Spleen (tissue), 11 donors: ENCODE data around the gene EEIG1. TPM values are rescaled to one million over a fixed set of nuclear protein-coding genes. Genes with fewer than 3 reads are reported as not detected.

ENCODE experiments used
- DNase-seq: peaks from one replicate; pipeline ENCODE4 v3.0.0-alpha.2; 2020
- H3K27ac ChIP-seq, 8 donors: fragments of 200-600 bp; sonication (generic) in 7 of 8; 1 replicate in 4 of 8; 2 replicates in 4 of 8; pipeline versions ENCODE4 v1.5.0 to v1.8.0; 2016 to 2021; ENCODE audit warnings: inconsistent platforms in 4 of 8, mild to moderate bottlenecking in 4 of 8, moderate library complexity in 1 of 8
- H3K27me3 ChIP-seq, 7 donors: fragments of 200-600 bp; sonication (generic) in 6 of 7; replicated peaks in 1 of 7; 1 replicate in 4 of 7; 2 replicates in 3 of 7; pipeline versions ENCODE4 v1.5.0 to v1.8.0; 2016 to 2021; ENCODE audit warnings: inconsistent platforms in 3 of 7, mild to moderate bottlenecking in 1 of 7
- H3K36me3 ChIP-seq, 6 donors: fragments of 200-600 bp; sonication (generic) in 5 of 6; 1 replicate in 4 of 6; 2 replicates in 2 of 6; pipeline versions ENCODE4 v1.5.0 to v1.8.0; 2016 to 2021; ENCODE audit warnings: inconsistent platforms in 2 of 6
- H3K4me1 ChIP-seq, 6 donors: fragments of 200-600 bp; sonication (generic) in 5 of 6; 1 replicate in 3 of 6; 2 replicates in 3 of 6; pipeline versions ENCODE4 v1.5.0 to v1.8.0; 2016 to 2021; ENCODE audit warnings: inconsistent platforms in 3 of 6
- H3K4me3 ChIP-seq, 8 donors: fragments of 200-600 bp; sonication (generic) in 7 of 8; 1 replicate in 4 of 8; 2 replicates in 4 of 8; pipeline versions ENCODE4 v1.5.0 to v1.8.0; 2016 to 2021; ENCODE audit warnings: inconsistent platforms in 4 of 8, mild to moderate bottlenecking in 4 of 8, moderate library complexity in 2 of 8
- H3K9me3 ChIP-seq, 8 donors: fragments of 200-600 bp; sonication (generic) in 7 of 8; 1 replicate in 4 of 8; 2 replicates in 4 of 8; pipeline versions ENCODE4 v1.5.0 to v1.8.0; 2016 to 2021; ENCODE audit warnings: inconsistent platforms in 4 of 8
- POLR2A ChIP-seq, 3 donors: fragments of 450-650 bp; IDR thresholded peaks; one replicate each; pipeline ENCODE4 v1.5.1; 2017; ENCODE audit warnings: antibody characterized with exemption in 3 of 3, mild to moderate bottlenecking in 1 of 3
- POLR2AphosphoS5 ChIP-seq, 3 donors: sonication (generic); formaldehyde crosslinking; IDR thresholded peaks; one replicate each; pipeline ENCODE4 v1.5.1; 2017; ENCODE audit warnings: antibody characterized with exemption in 3 of 3
- WGBS, 5 donors: extraction: QIAGEN DNeasy Blood & Tissue Kit in 3 of 5; methylation state at CpG; one replicate each; pipeline versions ENCODE4 v1.1.5 to v1.1.7; 2013 to 2018; 5-methylcytosine and 5-hydroxymethylcytosine counted together
- intact Hi-C: fragments of 100-400 bp; cut with DNase I; formaldehyde crosslinking; loops from one replicate; pipeline ENCODE4 v1.15.0; 2023; ENCODE audit warnings: low total_unique reads
- polyA plus RNA-seq, 3 donors: library from polyadenylated mRNA; stranded (reverse); fragments of 200-250 nt; gene quantifications; one replicate each; pipeline ENCODE4 v1.2.1, GENCODE V29; 2013
- total RNA-seq, 7 donors: library from RNA; depleted of rRNA in 3 of 7; stranded (reverse); fragments of >200 nt in 3 of 7; fragmentation: NEBNext Ultra II Directional in 4 of 7; extraction: Animal tissue kit (Norgen Biotek cat#: 25700) in 4 of 7; gene quantifications; one replicate each; pipeline versions ENCODE4 v1.1.0 to v1.2.1, GENCODE V29; 2016 to 2021
- TF ChIP-seq, protein P1 (sequence below), 11 experiments: fragments of 200-600 bp in 7 of 11; fragments of 450-650 bp in 4 of 11; sonication (generic) in 4 of 11; IDR thresholded peaks in 8 of 11; conservative IDR thresholded peaks in 3 of 11; 1 replicate in 7 of 11; 2 replicates in 4 of 11; pipeline versions ENCODE4 v1.4.0 to v1.8.0; 2016 to 2021; ENCODE audit warnings: antibody characterized with exemption in 11 of 11, inconsistent platforms in 4 of 11, mild to moderate bottlenecking in 1 of 11
- donor health status: healthy with polysubstance abuse.
- donor health status: DM: no; HTN: no; CAD: no; lungs with moderate emphysema.
- donor health status: DM: no; HTN: no; CAD: no.
- donor health status: Bipolar disorder and iron deficiency.
- donor health status: healthy.
- donor health status: DM: no; HTN: no; CAD: no.
- donor health status: DM: yes; HTN: yes; CAD: no.

Gene EEIG1
- total and polyA plus RNA-seq, 10 donors = 27.3 to 102 (median 35.2) TPM

DNA sequence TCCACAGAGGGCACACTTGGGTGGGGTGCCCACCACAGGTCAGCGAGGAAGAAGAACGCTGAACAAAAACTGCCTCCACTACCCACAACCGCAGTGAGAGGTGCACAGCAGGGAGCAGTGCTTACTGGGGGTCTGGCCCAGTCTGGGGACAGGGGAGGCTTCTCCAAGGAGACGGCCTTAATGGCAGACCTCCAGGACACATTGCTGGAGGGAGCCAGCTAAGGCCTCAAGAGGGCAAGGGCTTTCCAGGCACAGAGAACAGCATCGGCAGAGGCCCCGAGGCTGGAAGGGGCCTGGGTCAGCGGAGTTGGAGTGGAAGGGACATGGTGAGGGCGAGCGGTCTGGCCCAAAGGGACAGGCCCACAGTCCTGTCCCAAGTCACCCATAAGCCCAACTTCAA is 34.8 kb downstream of the EEIG1 start:
- Histone ChIP-seq H3K36me3 (peaks cover 0 to 98% (median 48%) of the 10 kb centered on the region in 6 donors), H3K27ac (no peak overlapping the region), H3K4me1 (peaks cover 7 to 76% (median 30%) of the 10 kb centered on the region in 6 donors), H3K27me3 (no peaks in the 10 kb centered on the region), H3K4me3 (no peak overlapping the region), H3K9me3 (no peaks in the 10 kb centered on the region)
- intact Hi-C loops = no loop called here
- 86 to 92% (median 91%) methylated on average over 8 to 9 of the region's 9 CpGs for WGBS, 5 donors
- no peak for DNase-seq
- TF ChIP-seq POLR2AphosphoS5 (IDR thresholded peaks at IDR 0.05) = peak in 1 of 3 donors; percentile 14
- TF ChIP-seq POLR2A (IDR thresholded peaks at IDR 0.05) = no peak

DNA sequence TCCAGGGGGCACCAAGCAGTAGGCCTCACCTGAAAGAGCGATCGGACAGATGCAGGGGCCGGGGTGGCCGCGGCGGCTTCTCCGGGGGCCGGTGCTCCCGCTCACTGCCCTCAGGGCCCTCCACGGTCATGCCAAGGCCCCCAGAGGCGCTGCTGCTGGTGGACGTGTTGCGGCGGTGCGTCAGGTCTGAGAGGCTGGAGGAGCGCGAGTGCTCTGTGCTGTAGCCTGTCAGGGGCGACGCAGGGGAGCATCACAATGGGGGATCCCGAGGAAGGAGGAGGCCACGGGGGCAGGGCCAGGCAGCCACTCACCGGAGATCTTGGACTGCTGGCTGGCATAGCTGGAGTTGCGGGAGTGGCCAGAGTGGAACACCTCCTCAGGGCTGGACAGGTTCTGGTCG is 35.5 kb downstream of the EEIG1 start:
- H3K27me3 ChIP-seq = no peaks in the 10 kb centered on the region
- H3K4me1 ChIP-seq = peaks cover 7 to 71% (median 27%) of the 10 kb centered on the region in 6 donors
- no peak overlapping the region for H3K27ac ChIP-seq
- H3K9me3 ChIP-seq = no peaks in the 10 kb centered on the region
- intact Hi-C loops = no loop called here
- 82 to 96% (median 94%) methylated on average over 14 to 24 of the region's 24 CpGs for WGBS, 5 donors
- TF ChIP-seq, protein P1, sequence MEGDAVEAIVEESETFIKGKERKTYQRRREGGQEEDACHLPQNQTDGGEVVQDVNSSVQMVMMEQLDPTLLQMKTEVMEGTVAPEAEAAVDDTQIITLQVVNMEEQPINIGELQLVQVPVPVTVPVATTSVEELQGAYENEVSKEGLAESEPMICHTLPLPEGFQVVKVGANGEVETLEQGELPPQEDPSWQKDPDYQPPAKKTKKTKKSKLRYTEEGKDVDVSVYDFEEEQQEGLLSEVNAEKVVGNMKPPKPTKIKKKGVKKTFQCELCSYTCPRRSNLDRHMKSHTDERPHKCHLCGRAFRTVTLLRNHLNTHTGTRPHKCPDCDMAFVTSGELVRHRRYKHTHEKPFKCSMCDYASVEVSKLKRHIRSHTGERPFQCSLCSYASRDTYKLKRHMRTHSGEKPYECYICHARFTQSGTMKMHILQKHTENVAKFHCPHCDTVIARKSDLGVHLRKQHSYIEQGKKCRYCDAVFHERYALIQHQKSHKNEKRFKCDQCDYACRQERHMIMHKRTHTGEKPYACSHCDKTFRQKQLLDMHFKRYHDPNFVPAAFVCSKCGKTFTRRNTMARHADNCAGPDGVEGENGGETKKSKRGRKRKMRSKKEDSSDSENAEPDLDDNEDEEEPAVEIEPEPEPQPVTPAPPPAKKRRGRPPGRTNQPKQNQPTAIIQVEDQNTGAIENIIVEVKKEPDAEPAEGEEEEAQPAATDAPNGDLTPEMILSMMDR (IDR thresholded peaks at IDR 0.05 in 8 of 11, conservative IDR thresholded peaks at IDR 0.05 in 3 of 11) = no peak
- no peak for TF ChIP-seq POLR2A (IDR thresholded peaks at IDR 0.05)
- peak in 1 of 3 donors; percentile 42 for TF ChIP-seq POLR2AphosphoS5 (IDR thresholded peaks at IDR 0.05)
- no peak for DNase-seq
- no peak overlapping the region for H3K4me3 ChIP-seq
- H3K36me3 ChIP-seq = peaks cover 0 to 95% (median 48%) of the 10 kb centered on the region in 6 donors

DNA sequence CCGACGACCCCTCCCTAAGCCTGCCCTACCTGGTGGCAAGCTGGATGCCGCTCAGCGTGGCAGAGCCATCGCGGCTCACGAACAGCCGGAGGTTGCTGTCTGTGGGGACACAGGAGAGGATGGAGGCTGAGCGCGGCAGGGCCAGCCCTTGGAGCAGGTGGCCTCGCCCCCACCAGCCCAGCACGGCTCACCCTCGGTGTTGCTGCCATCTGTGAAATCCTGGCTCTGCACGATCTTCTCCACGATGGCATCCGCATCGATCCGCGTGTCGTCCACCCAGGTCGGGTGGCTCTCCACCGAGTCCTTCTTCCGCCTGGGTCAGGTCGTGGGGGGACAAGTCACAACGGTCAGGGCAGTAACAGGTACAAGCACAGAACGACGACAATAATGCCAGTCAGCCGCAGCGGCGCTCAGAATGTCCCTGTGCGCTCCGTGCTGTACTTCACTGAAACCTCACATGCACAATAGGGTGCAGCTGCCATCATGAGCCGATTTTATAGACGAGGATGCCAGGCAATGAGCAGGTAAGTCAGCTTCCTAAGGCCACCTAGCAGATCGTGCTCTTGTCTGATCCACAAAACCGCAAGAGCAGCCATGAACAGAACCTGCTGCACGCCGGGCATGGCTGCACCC is 36.1 kb downstream of the EEIG1 start:
- H3K9me3 ChIP-seq = no peaks in the 10 kb centered on the region
- H3K4me3 ChIP-seq = no peak overlapping the region
- TF ChIP-seq POLR2A (IDR thresholded peaks at IDR 0.05) (no peak), POLR2AphosphoS5 (IDR thresholded peaks at IDR 0.05) (peak in 2 of 3 donors; percentile 18 to 54)
- TF ChIP-seq, protein P1 (IDR thresholded peaks at IDR 0.05 in 8 of 11, conservative IDR thresholded peaks at IDR 0.05 in 3 of 11) = no peak
- H3K4me1 ChIP-seq = peaks cover 7 to 65% (median 25%) of the 10 kb centered on the region in 6 donors
- H3K36me3 ChIP-seq = peaks cover 0 to 95% (median 48%) of the 10 kb centered on the region in 6 donors
- no peaks in the 10 kb centered on the region for H3K27me3 ChIP-seq
- intact Hi-C loops = no loop called here
- no peak for DNase-seq
- peak overlapping the region in 1 of 8 donors; percentile 29 for H3K27ac ChIP-seq
- WGBS, 5 donors = 91 to 96% (median 94%) methylated on average over 25 to 38 of the region's 38 CpGs

DNA sequence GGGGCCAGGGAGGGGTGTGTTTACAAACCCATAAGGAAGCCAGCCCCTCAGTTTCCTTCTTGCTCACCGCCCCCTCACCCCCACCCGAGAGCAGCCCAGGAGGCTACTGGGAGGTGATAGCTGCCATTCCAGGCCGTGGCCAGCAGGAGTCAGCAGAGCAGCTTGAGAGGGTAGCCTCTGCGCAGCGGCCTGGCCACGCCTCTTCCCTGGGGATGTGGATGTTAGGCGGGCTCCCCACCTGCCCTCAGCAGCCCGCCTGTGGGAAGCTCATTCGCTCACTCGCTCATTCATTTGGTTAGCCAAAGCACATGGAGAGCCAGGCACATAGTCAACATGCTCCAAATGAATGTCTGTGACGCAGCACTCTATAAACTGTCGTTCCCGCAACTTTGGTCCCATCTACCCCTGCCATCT is 37.1 kb downstream of the EEIG1 start:
- DNase-seq = peak; percentile 93
- Histone ChIP-seq H3K9me3 (no peaks in the 10 kb centered on the region), H3K27me3 (no peaks in the 10 kb centered on the region), H3K4me3 (no peak overlapping the region), H3K36me3 (peaks cover 0 to 88% (median 48%) of the 10 kb centered on the region in 6 donors), H3K27ac (peak overlapping the region in 4 of 8 donors; percentile 7 to 48 (median 30)), H3K4me1 (peaks cover 7 to 56% (median 25%) of the 10 kb centered on the region in 6 donors)
- intact Hi-C loops = loop anchor here (2.0 kb wide), 1 partner anchor 91 kb away; no protein-coding TSS in a partner anchor
- WGBS, 5 donors = 27 to 36% (median 34%) methylated on average over 8 to 13 of the region's 13 CpGs
- no peak for TF ChIP-seq POLR2A (IDR thresholded peaks at IDR 0.05)
- TF ChIP-seq POLR2AphosphoS5 (IDR thresholded peaks at IDR 0.05) = peak; percentile 56 to 79 (median 67)
- TF ChIP-seq, protein P1 (IDR thresholded peaks at IDR 0.05 in 8 of 11, conservative IDR thresholded peaks at IDR 0.05 in 3 of 11) = peak; percentile 88 to 94 (median 92)
